ENCODE data around the gene SRSF2.
"Not testable (repeated sequence)": the region's sequence is repeated elsewhere in the genome, so short reads cannot be mapped to it uniquely, and the experiment has no call there.

Gene SRSF2, protein sequence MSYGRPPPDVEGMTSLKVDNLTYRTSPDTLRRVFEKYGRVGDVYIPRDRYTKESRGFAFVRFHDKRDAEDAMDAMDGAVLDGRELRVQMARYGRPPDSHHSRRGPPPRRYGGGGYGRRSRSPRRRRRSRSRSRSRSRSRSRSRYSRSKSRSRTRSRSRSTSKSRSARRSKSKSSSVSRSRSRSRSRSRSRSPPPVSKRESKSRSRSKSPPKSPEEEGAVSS

DNA sequence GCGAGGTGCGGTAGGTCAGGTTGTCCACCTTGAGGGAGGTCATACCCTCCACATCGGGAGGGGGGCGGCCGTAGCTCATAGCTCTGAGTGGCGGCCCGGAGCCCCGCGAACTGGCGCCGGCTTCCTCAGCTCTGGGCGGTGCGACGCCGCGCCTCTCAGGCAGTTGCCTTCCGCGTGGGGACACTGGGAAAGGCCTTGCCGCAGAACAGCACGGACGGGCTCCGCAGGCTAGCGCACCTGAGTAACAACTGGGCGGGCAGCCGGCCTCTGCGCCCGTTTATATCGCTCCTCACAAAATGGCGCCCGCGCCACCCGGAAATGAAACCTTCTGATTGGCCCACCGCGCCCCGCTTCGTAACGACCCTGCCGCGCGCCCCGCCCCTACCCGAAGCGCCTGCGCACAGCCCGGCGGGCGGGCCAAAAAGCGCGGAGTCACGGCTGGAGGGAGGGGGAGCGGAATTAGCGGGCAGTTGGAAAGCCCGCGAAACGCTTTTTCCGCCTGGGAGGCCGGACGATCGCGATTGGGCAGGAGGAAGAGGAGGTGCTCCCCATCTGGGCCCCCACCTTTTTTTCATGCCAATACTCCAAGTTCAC lies at the start of gene SRSF2:
SRSF2 (minus strand) TSS at position 250 of the 594 bp plus-strand sequence; CDS start at position 79, 171 bp downstream.
- peak; percentile 98 to 100 for DNase-seq

DNA sequence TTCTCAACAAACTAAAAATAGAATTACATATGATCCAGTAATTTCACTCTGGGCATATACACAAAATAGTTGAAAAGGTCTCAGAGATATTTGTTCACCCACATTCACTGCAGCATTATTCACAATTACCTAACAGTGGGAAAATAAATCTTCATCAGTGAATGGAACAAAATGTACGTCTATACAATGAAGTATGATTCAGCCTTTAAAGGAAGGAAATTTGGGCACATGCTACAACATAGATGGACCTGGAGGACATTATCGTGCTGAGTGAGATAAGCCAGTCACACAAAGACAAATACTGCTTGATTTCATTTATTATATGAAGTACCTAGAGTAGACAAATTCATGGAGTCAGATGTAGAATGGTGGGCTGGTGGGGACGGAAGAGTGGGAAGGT lies 47.8 kb upstream of the SRSF2 start:
- DNase-seq = no peak

DNA sequence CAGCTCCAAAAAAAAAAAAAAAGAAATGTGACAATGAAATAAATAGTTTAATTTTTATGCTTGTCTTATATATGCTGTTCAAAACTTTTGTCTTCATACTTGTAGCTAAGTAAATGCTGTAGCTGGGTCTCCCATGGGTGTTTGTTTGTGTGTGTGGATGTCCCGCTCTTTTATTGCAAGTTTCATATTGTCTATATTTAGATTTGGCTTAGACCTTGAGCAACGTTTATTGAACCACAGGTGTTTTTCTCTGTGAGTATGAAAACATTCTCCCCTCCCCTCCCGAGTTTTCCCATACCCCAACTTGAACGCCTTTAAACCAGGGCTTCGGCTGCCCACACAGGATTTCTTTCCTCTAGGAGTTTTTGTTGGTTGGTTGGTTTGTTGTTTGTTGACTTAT lies 46.0 kb upstream of the SRSF2 start:
- DNase-seq = no peak

DNA sequence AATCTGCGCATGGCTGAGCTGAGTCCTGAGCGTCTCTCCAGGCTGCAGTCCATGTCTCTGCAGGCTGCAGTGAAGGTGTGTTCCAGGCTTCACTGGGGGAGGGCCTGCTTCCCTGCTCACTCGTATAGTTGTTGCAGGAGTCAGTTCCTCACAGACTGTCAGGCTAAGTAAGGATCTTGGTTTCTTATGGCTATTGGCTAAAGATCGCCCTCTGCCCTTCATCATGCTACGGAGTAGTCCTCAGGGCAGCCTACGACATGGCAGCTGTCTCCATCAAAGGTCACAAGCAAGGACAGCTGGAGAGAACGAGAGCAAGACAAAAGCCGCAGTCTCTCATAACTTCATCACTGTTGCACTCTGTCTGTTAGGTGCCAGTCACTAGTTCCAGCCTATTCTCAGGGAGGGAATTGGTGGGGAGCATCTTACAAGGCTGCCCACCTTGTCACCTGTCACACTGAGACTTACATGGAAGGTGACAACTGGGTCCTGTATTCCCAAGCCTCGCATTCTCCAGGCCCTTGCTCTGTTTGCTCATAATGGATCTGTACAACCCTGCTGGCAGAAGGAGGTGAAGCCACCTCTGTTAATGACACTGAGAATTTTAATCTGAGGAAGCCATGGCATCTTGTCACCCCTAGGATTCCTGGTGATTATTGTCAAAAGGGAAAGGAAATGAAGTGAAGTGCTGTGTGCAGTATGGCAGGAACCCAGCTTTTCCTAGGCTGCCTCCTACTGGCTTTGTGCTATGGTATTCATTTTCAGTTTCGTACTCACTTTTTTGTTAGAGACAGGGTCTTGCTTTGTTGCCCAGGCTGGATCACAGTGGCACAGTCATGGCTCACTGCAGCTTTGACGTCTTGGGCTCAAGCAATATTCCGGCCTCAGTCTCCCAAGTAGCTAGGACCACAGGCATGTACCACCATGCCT lies 44.2 kb upstream of the SRSF2 start:
- DNase-seq = no peak

DNA sequence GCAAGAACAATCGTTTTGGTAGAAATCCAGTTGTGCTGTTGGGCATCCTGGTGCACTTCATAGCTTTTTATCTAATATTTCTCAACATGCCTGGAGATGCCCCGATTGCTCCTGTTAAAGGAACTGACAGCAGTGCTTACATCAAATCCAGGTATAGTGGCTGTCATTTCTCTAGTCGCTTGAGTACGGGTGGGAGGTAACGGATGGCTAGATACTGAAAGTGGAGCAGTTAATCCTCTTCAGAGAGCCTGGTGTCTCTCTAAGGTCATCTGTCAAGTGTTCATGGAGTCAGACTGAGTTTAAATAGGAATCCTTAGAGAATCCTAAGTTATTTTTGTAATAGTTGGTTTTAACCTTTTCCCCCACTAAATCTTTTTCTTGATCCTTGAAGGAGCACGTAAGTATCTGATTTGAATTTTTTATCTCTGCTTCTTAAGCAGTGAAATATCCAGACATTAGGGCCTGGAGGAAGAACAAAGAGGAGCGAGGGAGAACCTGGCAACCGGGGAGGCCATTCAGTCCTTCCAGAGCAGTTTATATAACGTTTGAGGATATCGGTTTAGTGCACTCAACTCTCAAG lies 38.0 kb upstream of the SRSF2 start:
- DNase-seq = no peak

DNA sequence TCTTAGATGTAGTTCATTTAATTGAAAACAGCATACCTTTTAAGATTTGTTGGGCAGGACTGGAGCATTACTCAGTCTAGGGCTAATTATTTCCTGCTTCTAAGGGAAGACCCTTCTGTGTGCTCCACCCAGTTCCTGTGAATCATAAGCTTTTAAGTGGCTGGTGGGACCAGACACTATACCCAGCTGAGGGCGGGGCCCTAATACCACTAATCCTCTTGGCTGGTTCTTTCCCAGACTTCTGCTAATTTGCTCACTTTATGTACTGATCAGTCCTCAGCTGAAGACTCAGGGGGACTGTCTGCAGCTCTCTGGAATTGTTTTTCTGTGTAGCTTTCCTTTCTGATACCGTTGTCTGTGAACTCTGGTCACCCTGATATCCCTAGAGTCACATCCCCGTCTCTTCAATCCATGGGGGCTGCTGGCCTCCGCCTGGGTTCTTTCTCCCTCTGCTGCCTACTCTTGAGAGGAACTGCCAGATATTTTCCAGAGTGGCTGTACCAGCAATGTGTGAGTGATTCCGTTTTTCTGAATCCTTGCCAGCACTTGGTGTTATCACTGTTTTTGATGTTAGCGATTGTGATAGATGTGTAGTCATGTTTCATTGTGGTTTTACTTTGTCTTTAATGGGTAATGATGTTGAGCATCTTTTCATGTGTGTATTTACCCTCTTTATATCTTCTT lies 35.9 kb upstream of the SRSF2 start:
- DNase-seq = no peak

DNA sequence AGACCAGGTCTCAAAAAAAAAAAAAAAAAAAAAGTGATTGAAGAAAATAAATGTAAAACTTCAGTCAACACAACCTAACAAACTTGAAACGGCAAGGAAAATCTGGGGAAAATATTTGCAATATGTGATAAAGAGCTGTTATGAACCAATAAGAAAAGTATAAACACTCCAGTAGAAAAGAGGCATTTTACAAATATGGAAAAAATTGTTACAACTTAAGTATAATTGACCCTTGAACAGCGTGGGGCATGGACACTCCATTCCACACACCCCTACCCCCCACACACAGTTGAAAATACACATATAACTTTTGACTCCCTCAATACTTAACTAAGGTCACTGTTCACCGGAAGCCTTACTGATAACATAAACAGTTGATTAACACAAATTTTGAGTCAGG lies 21.4 kb upstream of the SRSF2 start:
- no peak for DNase-seq

DNA sequence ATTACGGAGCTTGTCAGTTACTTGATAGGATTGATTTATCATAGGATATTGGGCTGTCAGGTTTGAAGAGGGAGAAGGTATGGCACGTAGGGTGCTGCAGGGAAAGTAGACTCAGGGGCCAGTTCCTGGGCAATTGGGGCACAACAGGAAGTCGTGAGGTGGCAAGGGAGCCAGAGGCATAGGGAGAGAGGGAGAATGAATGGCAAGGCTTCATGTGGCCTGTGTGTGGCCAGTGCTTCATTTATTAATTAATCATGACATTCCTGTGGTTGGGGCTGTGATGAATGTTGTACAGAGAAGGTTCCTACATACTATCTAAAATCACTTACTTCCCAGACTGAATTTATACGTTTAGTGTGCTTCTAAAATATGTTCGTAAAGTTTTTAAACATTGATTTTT lies 20.1 kb upstream of the SRSF2 start:
- DNase-seq = no peak

DNA sequence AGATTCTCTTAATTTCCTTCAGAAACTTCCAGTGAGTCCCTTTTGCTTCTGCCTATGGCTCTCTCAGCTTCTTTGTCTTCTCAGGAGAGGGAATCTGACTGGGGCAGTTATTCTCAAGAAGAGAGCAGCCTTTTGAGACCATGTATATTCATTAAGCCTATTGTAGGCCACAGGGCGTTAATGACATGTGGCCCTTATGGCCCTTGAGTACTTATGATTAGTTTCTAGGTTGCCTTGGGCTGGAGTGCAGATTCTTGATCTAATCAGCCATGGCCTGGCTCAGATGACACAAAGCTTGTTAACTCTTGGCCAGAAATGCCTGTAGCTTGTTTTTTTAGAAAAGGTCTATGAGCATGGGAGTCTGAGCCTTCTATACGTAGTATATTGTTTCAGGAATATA lies 18.2 kb upstream of the SRSF2 start:
- no peak for DNase-seq

DNA sequence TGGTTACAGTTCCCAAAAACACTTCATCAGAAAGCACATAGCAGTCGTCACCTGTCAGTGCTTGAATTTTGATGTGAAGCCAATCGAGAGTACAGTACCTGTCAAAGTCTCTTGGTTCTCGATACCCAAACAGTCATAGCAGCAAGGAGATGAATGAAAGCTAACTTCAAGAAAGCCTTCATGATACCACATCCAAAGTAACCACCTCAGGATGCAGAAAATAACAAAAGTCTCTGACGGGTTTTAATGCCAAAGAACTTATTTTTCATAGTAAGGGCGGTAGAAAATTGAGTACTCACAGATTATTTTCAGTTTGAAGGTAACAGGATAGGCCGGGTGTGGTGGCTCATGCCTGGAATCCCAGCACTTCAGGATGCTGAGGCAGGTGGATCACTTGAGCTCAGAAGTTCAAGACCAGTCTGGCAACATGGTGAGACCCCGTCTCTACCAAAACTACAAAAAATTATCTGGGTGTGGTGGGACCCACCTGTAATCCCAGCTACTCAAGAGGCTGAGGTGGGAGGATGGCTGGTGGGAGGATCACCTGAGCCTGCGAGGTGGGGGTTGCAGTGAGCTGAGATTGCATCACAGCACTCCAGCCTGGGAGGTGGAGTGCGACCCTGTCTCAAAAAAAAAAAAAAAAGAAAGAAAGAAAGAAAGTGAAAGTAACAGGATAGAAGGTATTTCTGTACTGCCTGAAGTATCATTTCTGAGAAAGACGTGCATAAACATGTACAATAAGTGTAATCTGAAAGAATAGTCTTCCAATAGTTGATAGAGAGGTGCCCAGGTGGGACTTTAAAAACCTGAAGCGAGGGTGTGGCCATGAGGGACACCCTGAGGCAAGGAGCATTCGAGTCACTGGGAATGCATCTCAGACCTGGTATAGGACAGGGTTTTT lies 16.2 kb upstream of the SRSF2 start:
- DNase-seq = no peak

DNA sequence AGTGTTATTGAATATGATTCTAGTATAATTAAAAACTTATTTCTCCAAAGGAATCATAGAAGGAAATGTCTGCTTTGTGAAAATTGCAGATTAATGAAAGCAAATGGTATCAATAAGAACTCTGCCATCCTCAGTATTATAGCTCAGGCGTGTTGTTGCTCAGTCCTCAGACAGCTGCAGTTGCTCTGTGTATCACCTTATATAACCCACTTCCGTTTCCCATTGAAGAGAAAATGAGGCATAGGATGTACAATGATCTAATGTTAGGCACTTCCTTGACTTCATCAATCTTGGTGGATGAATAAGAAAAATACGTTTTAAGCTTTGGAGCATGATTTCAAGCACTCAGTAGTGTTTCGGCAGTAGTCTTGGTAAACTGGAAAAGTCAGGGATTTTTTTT lies 14.9 kb upstream of the SRSF2 start:
- no peak for DNase-seq

DNA sequence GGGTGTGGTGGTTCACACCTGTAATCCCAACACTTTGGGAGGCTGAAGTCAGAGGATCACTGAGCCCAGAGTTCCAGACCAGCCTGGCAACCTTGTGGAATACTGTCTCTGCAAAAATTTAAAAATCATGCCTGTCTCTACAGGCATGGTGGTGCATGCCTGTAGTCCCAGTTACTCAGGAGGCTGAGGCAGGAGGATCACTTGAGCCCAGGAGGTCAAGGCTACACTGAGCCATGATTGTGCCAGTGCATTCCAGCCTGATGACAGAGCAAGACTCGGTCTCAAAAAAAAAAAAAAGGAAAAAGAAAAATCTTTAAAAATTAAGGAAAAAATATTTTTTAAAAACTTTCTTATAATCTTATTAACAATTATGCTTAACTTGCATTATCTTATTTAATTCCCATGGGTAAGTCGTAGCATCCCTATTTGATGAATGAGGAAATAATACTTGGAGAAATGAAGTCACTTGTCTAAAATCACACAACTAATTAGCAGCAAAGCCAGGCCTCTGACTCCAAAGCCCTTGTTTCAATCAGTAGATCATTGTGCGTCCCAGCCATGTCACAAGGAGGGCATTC lies 14.4 kb upstream of the SRSF2 start:
- DNase-seq = no peak

DNA sequence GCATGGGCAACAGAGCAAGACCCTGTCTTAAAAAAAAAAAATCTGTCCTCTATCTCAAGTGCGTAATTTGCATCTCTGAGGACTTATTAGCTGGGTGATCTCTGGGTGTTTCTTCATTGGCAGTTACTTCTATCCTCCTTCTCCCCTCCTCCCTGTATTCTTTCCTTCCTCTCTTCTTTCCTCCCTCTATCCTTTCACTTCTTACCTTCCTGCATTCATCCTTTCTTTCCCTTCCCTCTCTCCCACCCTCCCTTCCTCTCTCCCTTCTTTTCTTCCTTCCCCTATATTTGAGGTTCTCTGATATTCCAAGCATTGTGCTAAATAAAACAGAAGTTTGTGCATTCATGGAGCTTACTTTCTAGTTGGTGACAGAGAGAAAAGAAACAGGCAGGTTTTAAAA lies 11.5 kb upstream of the SRSF2 start:
- DNase-seq = no peak

DNA sequence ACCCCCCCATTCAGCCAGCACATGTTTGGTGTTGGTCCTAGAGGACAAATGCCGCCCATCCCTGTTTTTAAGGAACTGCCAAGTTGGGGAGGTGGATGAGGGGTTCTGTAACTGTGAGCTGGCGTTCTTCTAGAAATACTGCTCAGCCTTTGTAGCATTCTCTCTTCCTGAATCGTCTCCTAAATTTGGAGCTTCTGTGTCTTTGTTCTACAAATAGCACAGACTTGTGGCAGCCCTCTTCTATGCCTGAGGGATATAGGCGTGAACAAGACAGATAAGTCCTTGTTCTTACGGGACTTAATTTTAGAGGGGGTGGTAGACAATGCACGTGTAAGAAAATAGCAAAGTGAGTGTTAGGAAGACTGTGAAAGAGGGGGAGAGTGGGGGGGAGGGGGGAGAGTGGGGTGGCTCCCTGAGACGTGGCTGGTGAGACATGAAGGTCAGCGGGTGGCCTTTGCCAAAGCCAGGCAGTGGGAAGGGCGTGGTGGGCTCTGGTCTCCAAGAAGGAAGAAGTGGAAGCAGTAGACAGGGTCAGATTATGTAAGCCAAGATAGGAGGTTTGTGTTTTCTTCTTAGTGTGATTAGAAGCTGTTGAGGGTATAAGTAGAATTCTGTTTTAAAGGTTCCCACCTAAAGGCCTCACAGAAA lies 10.7 kb upstream of the SRSF2 start:
- DNase-seq = no peak

DNA sequence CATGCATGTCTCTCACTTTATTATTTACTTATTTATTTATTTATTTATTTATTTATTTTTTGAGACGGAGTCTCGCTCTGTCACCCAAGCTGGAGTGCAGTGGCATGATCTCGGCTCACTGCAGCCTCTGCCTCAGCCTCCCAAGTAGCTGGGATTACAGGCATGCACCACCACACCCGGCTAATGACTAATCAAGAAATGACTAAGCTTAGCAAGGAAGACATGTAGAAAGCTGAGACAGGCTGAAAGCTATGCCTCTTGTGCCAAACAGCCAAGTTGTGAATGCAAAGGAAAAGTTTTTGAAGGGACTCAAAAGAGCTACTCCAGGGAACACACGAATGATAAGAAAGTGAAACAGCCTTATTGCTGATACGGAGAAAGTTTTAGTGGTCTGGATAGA lies 8.7 kb upstream of the SRSF2 start:
- DNase-seq = not testable (repeated sequence)

DNA sequence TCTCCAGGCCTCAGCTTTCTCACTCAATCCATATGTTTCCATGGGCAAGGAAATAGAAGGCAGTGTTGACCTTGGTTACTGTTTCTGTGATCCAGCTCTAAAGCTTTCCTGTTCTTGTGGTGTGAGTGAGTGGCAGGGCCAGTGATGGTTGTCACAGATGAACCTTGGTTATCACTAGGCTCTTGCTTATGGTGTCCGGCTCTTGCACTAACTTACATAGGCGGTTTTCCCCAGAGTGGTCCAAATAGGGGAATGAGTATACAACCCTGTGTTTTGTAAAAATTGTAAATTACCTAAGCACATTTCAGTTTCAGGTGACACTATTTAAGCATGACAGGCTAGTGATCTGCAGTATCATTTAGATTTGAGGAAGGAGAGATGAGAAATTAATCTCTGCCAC lies 7.6 kb upstream of the SRSF2 start:
- DNase-seq = no peak

DNA sequence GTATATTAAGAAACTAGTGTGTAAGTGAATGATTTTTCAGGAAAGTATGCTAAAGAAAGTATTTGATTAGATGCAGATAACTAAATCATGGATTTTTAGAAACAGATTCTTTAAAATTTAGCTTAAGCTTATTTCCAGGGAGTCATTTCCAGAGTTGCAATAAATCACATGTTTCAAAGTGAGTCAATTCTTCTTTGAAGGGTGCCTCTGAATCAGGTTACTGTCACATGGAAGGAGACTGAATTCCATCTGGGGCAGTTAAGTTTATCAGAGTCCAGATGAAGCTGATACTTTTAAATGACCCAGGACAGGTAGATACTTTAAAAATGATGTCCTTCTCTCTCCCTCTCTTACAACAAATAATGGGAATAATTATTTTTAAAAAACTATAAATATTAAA lies 5.8 kb upstream of the SRSF2 start:
- no peak for DNase-seq

DNA sequence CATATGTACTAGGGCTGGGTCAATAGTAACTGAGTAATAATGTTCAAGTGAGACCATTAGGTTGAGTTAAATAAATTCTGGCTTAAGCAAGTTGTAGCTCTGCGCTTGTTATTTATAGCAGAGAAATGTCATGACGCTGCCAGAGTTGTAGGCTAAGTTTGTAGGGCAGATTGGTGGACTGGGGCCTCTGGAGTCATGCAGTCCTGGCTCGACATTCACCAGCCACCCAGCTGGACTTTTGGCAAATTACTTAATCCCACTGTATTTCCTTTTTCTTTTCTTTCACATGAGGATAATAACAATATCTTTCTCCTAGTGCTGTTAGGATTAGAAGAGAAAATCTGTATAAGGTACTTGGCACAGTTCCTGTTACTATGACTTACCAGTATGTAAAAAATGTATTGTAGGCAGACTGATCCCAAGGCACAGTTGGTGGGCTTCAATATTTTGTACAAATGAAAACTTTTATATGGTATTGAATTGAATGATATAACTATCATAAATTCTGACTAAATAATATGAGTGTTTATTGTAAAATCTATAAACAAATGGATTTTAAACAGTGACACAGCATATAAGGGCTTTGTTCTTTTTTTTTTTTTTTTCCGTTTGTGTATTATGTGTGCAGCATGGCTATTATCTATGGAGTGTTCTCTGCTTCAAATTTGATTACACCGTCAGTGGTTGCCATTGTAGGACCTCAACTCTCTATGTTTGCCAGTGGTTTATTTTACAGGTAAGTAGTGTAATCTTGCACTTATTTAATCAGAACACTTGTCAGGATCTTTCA lies 3.4 kb upstream of the SRSF2 start:
- peak in 1 of 2 experiments; percentile 31 for DNase-seq

DNA sequence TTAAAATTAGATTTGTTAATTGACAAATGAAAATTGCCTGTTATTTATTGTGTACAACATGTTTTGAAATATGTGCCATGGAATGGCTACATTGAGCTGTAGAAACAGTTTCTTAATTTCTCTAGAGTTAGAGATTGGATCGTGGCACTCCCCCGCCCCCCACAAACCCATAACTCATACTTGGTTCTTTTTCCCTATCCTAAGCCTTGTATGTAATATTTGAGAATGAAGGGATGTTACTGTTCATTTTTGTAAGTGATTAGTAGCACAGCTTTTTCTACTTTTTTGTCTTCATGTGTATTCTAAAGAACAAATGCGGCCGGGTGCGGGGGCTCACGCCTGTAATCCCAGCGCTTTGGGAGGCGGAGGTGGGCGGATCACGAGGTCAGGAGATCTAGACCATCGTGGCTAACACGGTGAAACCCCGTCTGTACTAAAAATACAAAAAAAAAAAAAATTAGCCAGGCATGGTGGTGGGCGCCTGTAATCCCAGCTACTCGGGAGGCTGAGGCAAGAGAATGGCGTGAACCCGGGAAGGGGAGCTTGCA lies 2.5 kb upstream of the SRSF2 start:
- DNase-seq = not testable (repeated sequence)

DNA sequence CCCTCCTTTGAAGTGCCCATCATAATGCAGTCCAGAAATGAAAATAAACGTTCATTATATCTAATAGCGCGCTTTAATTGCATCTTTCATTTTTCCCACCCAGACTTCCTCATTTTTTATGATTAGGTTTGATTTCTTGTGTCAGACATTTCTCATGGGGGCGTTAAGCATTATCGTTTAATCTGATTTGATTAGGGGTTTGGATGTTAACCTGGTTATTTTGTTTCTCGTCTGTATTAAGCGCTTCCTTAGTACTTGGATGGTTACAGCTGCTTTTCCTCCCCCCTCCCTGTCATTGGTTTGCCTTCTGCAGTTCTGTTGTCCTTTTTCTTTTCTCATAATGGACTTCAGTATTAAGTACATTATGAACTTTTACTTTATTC lies 1.3 kb upstream of the SRSF2 start:
- no peak for DNase-seq
